22Rv1 (cell line): ENCODE data around the gene COPZ1.

ENCODE experiments used
- H3K27ac ChIP-seq: fragments of 450-650 bp; 2 replicates; pipeline ENCODE4 v1.5.1; 2017
- CTCF ChIP-seq: fragments of 450-650 bp; IDR thresholded peaks from 2 replicates; pipeline ENCODE4 v1.5.1; 2017; ENCODE audit warnings: mild to moderate bottlenecking
- ZFX ChIP-seq: fragments of 450-650 bp; IDR thresholded peaks from 2 replicates; pipeline ENCODE4 v1.6.1; 2017; ENCODE audit warnings: antibody characterized with exemption, borderline replicate concordance

COPZ1 gene

DNA sequence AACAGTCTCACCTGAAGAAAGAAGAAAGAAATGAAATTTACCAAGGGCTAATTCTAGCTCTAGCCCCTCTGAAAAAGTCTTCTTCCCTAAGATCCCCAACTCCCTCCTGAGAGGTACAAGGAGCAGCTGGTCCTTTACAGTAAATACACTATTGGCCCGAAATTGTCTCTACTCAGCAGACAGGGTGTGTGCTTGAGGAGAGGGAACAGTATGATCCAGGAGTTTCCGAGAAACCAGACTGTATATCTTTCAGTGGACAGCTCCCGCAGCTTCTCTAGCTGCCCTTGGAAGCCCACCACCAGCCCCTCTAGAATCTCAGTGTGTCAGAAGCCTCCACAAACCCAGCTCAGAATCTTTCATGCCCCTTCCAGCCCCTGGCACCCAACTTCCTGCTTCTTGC, 31.3 kb downstream of the COPZ1 start:
- H3K27ac ChIP-seq = peak overlapping the region; percentile 91
- TF ChIP-seq CTCF (no peak), ZFX (no peak)

- H3K27ac ChIP-seq = peak overlapping the region; percentile 91
- no peak for TF ChIP-seq CTCF
- TF ChIP-seq ZFX = no peak
Measured at GRCh38 chr12:54356951-54357356, 32.0 kb downstream of the COPZ1 start.

GRCh38 chr12:54357506-54358190, 32.7 kb downstream of the COPZ1 start:
- peak overlapping the region; percentile 91 for H3K27ac ChIP-seq
- TF ChIP-seq ZFX (no peak), CTCF (no peak)

DNA sequence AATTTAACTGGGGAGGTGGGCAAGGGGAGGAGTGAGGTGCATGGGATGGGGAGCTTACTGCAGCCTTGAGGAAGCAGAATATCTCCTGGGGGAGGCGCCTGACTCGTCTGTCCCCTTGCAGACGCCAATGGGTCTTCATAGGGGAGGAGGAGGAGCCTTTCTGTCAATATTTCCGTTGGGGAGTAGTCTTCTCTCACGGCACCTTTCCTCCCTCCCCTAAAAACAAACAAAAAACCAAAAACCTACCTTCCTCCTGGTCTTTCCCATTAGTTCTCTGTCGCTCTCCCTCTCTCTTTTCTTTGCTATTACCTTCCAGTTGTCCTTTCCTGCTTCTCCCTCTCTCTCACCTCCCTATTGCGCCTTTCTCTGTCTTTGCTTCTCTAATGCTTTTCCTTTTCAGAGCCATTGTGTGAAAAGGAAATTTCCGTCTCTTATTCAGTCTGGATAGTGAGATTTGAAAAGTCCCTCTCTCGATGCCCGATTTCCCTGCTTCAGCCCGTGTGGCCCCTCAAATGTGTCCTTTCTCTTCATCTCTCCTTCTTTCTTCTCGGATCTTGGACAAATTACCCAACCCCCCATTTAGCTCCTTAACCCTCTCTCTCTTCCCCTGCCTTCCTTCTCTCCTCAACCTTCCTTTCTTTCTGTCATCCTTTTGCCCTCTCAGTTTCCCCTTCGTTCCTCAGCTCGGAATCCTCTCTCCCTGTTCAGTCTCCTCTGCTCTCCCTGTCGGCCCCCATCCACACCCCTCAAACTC, 33.4 kb downstream of the COPZ1 start:
- peak overlapping the region; percentile 91 for H3K27ac ChIP-seq
- TF ChIP-seq CTCF = no peak
- TF ChIP-seq ZFX = no peak

GRCh38 chr12:54358945-54359761, 34.2 kb downstream of the COPZ1 start:
- H3K27ac ChIP-seq = peak overlapping the region; percentile 91
- TF ChIP-seq ZFX = no peak
- no peak for TF ChIP-seq CTCF

- TF ChIP-seq CTCF = no peak
- TF ChIP-seq ZFX = no peak
Measured at GRCh38 chr12:54359762-54360351, 34.9 kb downstream of the COPZ1 start.

More at GRCh38 chr12:54359762-54360351, 34.9 kb downstream of the COPZ1 start:
- peak overlapping the region; percentile 91 for H3K27ac ChIP-seq
